Measurements from ENCODE around the gene VPS8.

Gene VPS8

DNA sequence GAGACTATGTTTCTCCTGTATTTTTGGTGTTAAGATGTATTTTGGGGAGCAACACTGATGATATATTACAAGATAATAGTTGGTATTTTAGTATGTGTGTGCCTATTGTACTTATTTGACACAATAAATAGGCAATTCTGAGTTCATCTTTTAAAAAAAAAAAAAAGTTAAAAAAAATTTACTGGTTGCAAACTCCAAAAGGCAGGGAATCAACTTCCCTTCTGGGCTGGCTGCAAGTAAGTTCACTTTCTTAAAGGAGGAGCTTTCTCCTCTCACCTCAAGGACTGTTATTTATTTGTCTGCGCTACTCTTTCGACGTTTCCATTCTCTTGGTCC, 335 bp upstream of the VPS8 start:
- no peak for DNase-seq (ENCODE audit: low read depth in 2 of 2, low spot score in 1 of 2)

DNA sequence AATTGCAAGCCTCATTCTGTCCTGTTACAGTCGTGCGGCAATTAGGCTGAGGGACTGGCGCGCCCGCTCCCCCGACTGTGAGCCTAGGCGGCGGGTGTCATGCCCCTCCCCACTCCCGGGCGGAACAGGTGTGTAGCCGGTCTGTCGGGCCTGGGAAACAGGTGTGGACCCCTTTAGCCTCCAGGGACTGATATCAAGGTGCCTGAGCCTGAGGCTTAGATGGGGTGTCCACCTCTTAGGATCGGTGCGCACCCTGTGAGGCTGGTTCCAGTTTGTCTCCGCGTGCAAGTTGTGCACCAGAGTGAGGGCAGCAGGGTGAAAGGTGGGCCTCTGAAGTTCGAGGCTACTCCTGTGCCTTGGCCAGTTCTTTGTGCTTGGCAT, 686 bp downstream of the VPS8 start:
- DNase-seq (ENCODE audit: low read depth in 2 of 2, low spot score in 1 of 2), result no peak

DNA sequence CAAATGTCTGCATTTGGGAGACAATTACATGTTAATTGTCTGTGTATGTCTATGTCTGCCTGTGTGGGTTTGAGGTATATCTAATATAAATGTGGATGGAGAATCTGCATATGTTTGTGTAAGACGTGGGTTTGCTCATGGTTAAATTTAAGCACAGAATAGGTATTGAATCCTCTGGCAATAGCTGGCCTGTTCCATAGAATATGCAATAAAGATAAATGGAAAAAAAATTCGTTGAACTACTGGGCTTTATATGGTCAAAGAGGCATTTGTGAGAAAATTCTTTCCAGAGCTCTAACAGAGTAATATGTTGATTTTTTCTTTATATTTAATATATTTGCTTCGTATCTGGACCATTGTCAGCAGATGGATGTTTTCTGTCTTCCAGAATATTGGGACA, 1.4 kb downstream of the VPS8 start:
- no peak for DNase-seq (ENCODE audit: low read depth in 2 of 2, low spot score in 1 of 2)

DNA sequence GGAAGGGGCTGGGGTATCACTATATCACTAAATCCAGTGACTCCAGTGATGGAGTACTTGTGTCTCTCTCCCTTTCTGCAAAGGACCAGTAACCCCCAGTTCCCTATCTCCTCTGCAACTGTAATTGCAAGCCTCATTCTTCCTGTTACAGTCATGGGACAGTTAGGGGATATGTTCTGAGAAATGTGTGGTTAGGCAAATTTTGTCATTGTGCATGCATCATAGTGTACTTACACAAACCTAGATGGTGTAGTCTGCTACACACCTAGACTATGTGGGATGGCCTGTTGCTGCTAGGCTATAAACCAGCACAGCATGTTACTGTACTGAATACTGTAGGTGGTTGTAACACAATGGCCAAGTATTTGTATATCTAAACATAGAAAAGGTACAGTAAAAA, 2.2 kb downstream of the VPS8 start:
- no peak for DNase-seq (ENCODE audit: low read depth in 2 of 2, low spot score in 1 of 2)

DNA sequence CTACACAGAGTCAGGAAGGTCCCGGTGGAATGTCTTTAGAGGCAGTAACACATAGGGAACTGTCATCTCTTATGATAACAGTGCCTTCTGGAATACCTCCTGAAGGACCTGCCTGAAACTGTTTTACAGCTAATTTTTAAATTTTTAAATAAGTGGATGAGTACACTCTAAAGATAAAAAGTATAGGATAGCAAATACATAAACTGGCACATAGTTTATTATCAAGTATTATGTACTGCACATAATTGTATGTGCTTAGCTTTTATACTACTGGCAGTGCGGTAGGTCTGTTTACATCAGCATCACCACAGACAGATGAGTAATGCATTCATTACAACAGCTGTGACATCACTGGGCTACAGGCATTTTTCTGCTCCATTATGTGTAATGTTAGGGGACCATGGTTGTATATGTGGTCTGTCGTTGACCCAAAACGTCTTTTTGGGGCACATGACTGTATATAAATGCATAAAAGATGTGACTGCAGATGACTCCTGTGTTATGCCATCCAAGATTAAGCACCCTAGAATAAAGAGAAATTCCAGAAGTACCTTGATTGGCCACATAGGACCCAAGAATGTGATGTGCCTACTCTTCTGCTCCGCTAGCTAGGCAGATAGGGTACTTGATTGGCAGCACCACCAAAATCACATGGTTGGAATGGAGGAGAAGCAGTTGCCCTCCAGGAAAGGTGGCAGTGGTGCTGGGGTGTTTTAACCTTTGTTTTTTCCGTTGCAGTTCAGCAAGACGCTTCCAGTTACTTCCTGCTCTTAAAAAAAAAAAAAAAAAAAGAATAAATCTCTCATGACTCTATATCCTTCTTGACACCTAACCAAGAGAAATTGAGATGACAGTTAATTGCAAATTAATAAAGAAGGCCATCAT, 3.3 kb downstream of the VPS8 start:
- no peak for DNase-seq (ENCODE audit: low read depth in 2 of 2, low spot score in 1 of 2)

DNA sequence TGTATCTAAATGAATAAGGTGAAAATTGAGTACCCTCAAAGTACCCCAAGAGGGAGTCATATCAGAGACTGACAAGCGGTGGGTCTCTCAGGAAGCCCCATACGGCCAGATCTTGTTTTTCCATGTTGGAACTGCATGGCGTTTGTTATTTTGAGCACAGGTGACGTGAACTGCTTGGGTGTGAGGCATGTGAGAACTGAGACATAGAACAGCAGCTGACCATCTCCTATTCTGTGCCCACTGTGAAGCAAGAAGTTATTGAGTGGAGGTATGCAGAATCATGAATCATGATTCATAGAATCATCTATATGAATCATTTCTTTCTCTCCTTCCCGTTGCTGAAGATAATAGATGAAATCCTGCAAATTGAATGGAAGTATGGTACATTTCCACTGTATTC, 4.6 kb downstream of the VPS8 start:
- DNase-seq (ENCODE audit: low read depth in 2 of 2, low spot score in 1 of 2), result no peak

DNA sequence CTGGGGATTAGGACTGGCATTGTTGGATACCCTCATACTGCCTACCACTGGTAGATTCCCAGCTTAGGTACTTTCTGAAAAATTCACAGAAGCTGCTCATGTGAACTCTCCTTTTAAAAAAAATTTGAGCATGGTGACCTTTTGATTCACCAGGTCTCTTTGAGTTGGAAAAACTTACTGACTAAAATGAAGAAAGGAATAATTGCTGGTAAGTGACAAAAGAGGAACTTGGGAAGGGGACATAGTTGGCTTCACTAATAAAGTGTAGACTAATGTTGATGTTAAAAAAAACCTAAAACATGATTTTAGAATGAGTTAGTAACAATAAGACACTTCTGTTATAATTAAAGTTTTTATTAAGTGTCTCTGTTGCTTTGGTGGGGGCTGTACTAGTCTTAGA, 8.6 kb downstream of the VPS8 start:
- no peak for DNase-seq (ENCODE audit: low read depth in 2 of 2, low spot score in 1 of 2)

DNA sequence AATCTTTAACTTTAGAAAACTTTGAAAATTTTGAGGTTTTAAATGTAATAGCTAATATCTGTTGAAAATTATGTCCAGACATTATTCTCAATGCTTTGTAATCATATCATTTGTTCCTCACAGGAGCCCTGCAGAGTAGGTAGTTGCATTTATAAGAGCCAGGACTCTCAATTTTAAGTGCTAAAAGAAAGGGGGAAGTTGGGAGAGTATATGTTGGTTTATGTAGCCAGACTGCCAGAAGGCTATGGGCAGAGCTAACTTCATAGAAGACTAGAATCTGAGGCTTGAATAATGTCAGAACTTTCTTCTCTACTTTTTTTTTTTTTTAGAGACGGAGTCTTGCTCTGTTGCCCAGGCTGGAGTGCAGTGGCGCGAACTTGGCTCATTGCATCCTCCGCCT, 9.1 kb downstream of the VPS8 start:
- DNase-seq (ENCODE audit: low read depth in 2 of 2, low spot score in 1 of 2), result no peak

DNA sequence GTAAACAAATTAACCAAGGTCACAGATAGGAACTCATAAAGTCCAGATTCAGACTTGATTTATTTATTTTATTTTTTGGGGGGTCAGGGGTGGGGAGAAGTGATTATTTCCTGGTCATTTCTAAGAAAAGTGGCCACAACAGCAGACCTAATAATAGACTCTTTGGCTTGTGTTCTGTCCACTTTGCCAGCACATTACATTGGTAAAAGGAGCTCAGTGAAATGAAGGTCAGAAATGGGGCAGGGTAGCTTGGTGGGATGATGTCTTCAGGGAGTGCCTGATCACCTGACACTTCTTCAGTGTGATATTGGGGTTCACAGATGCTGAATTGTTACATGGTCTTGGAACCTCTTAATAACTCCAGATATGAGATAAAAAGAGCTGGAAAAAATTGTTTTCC, 10.1 kb downstream of the VPS8 start:
- no peak for DNase-seq (ENCODE audit: low read depth in 2 of 2, low spot score in 1 of 2)

DNA sequence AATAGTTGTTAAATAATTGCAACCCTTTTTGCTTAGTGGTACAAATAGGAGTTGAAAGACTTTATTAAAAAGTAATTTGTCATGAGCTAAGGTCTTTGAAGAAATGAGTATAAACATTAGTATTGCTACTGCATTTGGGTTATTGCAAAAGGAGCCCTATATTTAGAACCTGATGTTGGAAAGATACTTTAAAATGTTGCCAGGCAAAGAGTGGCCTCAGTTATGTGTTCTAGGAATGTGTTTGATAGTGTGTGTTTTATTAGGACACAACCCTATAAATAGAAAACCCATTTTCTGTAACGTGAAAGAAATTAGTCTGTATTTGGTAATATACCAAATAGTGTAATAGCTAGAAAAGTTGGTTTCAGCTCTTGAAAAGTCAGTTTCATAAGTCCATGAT, 10.7 kb downstream of the VPS8 start:
- no peak for DNase-seq (ENCODE audit: low read depth in 2 of 2, low spot score in 1 of 2)

DNA sequence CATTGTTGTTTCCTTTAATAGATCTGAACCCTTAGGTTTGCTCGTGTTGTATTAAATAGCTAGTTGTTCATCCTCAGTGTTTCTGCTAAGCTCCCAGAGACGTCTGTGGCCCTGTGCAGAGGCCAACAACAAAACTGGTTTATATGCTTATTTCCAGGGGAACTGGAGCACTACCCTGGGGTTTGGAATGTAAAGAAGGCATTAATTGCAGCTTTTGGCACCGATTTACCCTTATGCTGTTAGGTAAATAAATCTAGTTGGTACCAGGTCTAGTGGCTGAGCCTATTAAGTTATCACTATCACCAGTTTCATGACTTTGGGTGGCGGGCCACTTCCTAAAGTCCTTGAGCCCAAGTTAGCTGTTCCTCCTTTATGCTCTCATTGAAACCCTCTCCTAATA, 12.0 kb downstream of the VPS8 start:
- DNase-seq (ENCODE audit: low read depth in 2 of 2, low spot score in 1 of 2), result no peak

DNA sequence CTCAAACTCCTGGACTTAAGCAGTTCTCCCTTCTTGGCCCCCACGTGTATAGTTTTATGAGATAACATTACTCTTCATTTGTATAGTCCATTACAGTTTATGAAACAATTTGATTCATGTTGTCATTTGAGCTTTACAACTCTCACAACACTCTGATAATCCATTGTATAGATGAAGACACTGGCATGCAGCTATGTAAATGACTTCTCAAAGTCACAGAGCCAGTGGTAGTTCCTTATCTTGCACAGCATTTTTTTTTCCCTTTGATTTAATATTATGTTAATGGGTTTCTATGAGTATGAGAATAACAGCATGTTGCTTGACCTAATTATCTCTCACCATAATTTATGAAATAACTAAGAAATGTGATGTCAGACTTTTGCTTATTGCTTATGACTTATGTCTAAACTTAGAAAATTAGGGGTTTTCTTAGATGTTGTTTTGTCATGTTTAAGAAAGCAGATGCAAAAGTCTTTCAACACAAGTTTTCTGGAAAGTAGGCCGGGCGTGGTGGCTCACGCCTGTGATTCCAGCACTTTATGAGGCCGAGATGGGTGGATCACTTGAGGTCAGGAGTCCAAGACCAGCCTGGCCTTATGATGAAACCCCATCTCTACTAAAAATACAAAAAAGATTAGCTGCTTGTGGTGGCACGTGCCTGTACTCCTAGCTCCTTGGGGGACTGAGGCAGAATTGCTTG, 13.3 kb downstream of the VPS8 start:
- DNase-seq (ENCODE audit: low read depth in 2 of 2, low spot score in 1 of 2), result no peak

DNA sequence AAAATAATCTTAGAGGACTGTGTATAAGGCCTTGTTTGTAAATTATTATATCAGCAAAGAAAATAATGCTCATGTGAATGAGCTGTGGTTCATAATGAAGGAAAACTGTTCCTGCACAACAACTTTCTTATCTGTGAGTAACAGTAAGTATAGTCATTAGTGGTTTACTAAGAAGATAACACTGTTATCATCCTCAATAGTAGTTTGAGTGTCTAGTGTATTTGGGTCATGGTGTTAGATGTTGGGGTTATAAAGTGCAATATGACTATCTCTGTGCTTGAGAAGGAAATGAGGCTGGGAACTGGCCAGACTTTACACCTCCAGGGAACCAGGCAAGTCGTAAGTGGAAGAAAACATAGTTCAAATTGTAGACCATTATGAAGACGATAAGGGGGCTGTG, 15.6 kb downstream of the VPS8 start:
- no peak for DNase-seq (ENCODE audit: low read depth in 2 of 2, low spot score in 1 of 2)

DNA sequence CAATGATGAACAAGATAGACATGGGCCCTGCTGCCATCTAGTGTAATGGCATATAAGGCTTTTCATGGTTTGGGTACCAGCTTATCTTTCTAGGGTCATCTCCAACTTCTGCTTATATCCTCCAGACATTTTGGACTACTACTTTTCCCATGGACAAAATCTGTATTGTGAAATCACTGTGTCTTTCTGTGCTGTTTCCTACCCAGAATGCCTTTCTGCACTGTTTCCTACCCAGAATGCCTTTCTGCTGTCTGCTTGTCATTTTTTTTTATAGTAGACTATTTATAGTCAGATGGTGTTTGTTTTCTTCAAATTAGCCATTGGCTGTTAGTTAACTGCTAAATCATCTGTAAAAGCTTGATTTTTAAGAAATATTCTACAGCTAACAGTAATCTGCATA, 20.1 kb downstream of the VPS8 start:
- no peak for DNase-seq (ENCODE audit: low read depth in 2 of 2, low spot score in 1 of 2)

DNA sequence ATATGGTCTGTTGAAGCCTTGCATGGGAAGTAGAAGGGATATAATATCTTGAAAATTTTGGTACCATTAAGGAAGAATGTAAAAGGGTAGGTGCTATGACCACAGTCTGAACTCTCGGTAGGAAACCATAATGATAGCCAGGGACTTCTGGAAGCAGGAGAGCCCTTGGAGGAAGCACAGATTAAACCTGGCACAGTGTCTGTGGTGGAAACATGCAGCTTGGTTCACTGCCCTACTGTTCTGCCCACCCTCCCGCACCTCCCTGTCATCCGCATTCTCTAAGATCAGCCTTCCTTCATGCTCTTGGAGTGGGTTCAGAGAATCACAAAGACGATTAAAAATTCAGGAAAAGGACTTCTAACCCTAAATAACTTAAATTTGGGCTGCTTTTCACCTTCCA, 20.9 kb downstream of the VPS8 start:
- no peak for DNase-seq (ENCODE audit: low read depth in 2 of 2, low spot score in 1 of 2)

DNA sequence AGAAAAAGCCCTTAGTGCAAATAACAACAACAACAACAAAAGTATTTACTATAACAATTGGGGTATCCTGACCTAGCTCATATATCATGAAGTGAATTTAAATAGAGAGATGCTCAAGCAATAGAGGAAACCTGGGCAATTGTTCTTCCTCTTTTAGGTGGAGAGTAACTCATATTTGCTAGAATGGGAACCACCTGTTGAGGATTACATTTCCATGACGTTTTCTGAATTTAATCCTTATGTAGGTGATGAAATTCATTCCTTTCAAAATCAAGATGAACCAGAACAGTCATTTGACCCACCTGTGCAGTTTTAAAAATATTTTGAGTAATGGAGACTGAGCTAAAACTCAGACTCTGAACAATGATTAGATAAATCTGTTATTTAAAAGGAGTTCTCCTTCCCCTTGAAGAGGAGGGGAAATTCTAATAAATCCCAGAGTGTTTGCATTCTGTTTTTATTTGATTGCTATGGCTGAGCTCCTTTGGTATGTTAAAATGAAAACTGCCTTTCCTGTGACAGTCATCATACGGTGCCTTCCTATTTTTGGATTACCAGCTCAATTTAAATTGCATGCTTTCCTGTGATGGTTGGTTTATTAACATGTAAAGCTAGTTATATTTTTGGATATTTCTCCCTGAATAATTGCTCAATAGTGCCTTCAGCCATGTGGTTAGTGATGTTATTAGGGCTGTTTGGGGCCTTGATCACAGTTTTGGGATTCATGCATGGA, 24.3 kb downstream of the VPS8 start:
- DNase-seq (ENCODE audit: low read depth in 2 of 2, low spot score in 1 of 2), result no peak

DNA sequence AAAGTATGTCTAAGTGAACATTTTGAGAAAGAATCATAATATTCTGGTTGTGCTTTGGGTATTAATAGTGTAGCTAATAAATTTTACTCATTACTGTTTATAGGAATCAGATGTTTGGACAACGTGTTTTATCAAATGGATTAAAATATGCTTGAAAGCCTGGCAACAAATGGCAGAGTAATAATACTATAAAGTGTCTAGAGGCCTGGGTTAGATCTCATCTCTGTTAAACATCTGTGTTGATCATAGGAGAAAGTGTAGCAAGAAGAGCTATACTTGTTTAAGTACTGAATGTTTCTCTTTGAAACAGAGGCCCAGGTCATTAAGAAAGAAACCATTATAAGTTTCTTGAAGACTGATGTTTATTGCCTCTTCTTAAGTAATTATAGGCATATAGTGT, 30.5 kb downstream of the VPS8 start:
- no peak for DNase-seq (ENCODE audit: low read depth in 2 of 2, low spot score in 1 of 2)

DNA sequence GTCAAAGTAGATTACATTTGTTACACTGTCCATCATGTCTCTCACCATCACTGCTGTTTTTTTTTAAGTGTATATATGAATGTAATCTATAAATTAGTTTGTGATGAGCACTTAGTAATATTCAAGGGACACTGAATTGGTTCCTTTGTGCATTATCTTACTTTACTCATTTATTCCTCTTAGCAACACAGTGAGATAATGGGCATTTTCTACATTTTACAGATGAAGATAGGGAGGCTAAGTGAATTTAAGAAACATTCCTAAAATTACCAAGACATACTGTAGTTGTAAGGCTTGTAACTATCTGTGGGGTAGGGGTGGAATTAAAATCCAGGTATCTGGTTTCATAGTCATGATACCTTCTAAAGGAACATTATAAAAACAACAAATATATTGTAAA, 33.9 kb downstream of the VPS8 start:
- no peak for DNase-seq (ENCODE audit: low read depth in 2 of 2, low spot score in 1 of 2)

DNA sequence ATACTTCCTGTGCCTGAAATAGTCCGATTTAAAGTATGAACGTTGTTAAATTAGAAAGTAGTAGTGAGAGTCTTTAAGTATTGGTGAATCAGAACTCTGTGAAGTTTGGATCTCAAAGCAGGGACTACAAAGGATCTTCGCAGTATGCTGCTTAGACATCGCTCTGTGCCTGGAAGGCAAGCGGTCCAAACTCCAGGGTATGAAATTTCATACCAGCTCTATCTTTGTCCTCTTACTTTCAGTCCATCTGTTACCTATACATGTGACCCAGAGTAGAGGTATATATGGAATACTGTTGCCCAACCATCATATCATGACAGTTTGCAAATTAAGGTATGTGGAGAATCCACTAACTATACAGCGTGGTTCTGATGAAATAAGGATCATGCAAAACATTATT, 34.5 kb downstream of the VPS8 start:
- DNase-seq (ENCODE audit: low read depth in 2 of 2, low spot score in 1 of 2), result no peak

DNA sequence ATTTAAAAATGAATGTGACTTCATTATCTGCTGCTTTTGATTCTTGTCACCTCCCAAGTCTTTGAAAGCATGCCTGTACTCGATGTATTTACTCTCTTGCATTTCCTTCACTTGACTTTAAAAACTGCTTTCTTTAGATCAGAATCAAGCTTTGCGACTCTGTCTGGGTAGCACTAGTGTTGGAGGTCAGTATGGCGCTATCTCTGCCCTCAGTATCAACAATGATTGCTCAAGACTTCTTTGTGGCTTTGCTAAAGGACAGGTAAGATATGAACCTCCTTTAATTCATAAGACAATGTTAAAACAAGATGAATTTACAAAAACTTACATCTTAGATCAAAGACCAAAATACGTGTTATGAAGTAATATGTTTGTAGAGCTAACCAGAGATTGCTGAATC, 37.0 kb downstream of the VPS8 start:
- no peak for DNase-seq (ENCODE audit: low read depth in 2 of 2, low spot score in 1 of 2)

DNA sequence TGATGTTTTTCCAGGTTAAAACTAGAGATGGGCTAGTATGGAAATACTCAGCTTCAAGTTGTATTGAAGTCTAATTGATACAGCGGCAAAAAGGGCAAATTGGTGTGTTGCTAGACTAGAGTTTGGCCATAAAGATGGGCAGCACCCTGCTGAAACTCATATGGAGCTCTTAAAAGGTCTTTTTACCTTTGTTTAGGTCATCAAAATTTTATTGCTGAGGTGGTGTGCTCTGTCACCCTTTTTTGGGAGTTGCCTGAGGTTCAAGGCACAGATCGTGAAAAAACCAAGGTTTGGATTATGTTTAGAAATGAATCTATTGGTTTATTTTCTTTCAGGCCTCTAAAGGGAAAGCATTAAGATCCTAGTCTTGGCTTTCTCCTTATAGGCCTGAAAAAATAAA, 38.2 kb downstream of the VPS8 start:
- no peak for DNase-seq (ENCODE audit: low read depth in 2 of 2, low spot score in 1 of 2)

DNA sequence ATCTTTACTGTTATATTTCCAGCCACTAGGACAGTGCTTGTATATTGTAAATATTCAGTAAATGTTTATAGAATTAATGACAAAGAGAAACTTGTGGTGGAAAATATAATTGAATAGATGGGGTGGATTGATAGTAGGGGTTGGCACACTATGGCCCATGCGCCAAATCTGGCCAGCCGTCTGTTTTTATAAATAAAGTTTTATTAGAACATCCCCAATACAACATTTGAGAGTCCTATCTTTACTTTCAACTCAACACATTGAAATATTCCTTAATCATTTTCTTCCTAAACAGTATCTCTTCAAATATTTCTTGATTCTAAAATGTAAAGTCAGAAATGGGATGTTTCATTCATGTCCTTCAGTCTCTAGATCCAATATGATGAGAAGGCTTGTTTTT, 45.1 kb downstream of the VPS8 start:
- DNase-seq (ENCODE audit: low read depth in 2 of 2, low spot score in 1 of 2), result no peak

Measured in stimulated activated CD8-positive, alpha-beta memory T cell treated with anti-CD3 and anti-CD28 coated beads, Interleukin-4, amount 100 ng/mL, for 4 hours (primary cell).